Ovary (tissue), 9 donors: ENCODE measurements around the gene NUDT16L1. TPM values are rescaled to one million over a fixed set of nuclear protein-coding genes. Genes with fewer than 3 reads are reported as not detected.

ENCODE experiments used
- DNase-seq, 5 donors: peaks; one replicate each; pipeline ENCODE4 v3.0.0-alpha.2; 2019 to 2020
- H3K27ac ChIP-seq, 2 donors: fragments of 200-600 bp; one replicate each; pipeline versions ENCODE4 v1.5.1 to v1.8.0; 2019 to 2022
- H3K27me3 ChIP-seq: fragments of 200-600 bp; one replicate; pipeline ENCODE4 v1.8.0; 2022
- H3K36me3 ChIP-seq: fragments of 200-600 bp; sonication (generic); one replicate; pipeline ENCODE4 v1.5.1; 2019
- H3K4me1 ChIP-seq: one replicate; pipeline ENCODE4 v1.8.1; 2013; ENCODE audit warnings: mild to moderate bottlenecking, moderate library complexity; ENCODE audit not compliant: insufficient read depth
- H3K4me3 ChIP-seq: fragments of 200-600 bp; sonication (generic); one replicate; pipeline ENCODE4 v1.5.1; 2017
- H3K9me3 ChIP-seq, 2 donors: fragments of 200-600 bp in 1 of 2; sonication (generic) in 1 of 2; one replicate each; pipeline versions ENCODE4 v1.5.1 to v1.8.1; 2013 to 2019; ENCODE audit warnings: mild to moderate bottlenecking in 1 of 2, moderate library complexity in 1 of 2
- EP300 ChIP-seq: sonication (generic); formaldehyde crosslinking; IDR thresholded peaks from one replicate; pipeline ENCODE4 v1.6.1; 2017; ENCODE audit warnings: antibody characterized with exemption
- POLR2A ChIP-seq: fragments of 450-650 bp; IDR thresholded peaks from one replicate; pipeline ENCODE4 v1.6.1; 2017; ENCODE audit warnings: antibody characterized with exemption, mild to moderate bottlenecking, moderate library complexity
- WGBS, 3 donors: extraction: QIAGEN DNeasy Blood & Tissue Kit in 1 of 3; methylation state at CpG; one replicate each; pipeline versions ENCODE4 v1.1.5 to v1.1.7; 2013 to 2017; 5-methylcytosine and 5-hydroxymethylcytosine counted together
- intact Hi-C, 4 donors: fragments of 100-400 bp; cut with DNase I; formaldehyde crosslinking; loops; one replicate each; pipeline versions ENCODE4 v1.11.0 to v1.15.1; 2022 to 2023
- polyA plus RNA-seq, 2 donors: library from polyadenylated mRNA; stranded (reverse); fragments of 200-250 nt in 1 of 2; fragments of 350-450 nt in 1 of 2; fragmentation: Illumina TruSeq in 1 of 2; extraction: RNeasy Lipid Tissue Mini Kit (QIAGEN cat#74804) in 1 of 2; gene quantifications; one replicate each; pipeline ENCODE4 v1.2.3, GENCODE V29; 2013 to 2014
- total RNA-seq, 7 donors: library from RNA; depleted of rRNA in 2 of 7; stranded (reverse); fragments of >200 nt in 2 of 7; fragmentation: NEBNext Ultra II Directional in 3 of 7; extraction: Animal tissue kit (Norgen Biotek cat#: 25700) in 3 of 7; gene quantifications; one replicate each; pipeline versions ENCODE4 v1.1.0 to v1.2.4, GENCODE V29; 2016 to 2023
- TF ChIP-seq, protein P1 (sequence below), 3 donors: fragments of 450-650 bp in 2 of 3; fragments of 200-600 bp in 1 of 3; IDR thresholded peaks; one replicate each; pipeline versions ENCODE4 v1.5.1 to v1.8.0; 2016 to 2022; ENCODE audit warnings: antibody characterized with exemption in 3 of 3, mild to moderate bottlenecking in 1 of 3
- donor health status: DM: no; HTN: no; CAD: no; lungs with moderate emphysema.
- donor health status: DM: no; HTN: no; CAD: no.
- donor health status: Bipolar disorder and iron deficiency.
- donor health status: DM: yes; HTN: yes; CAD: no.
- donor health status: DM: no; HTN: no; CAD: no.
- donor health status: DM: yes; HTN: yes; CAD: no.

NUDT16L1 gene
- total and polyA plus RNA-seq, 9 donors = 8.1 to 33.6 (median 28.0) TPM

DNA sequence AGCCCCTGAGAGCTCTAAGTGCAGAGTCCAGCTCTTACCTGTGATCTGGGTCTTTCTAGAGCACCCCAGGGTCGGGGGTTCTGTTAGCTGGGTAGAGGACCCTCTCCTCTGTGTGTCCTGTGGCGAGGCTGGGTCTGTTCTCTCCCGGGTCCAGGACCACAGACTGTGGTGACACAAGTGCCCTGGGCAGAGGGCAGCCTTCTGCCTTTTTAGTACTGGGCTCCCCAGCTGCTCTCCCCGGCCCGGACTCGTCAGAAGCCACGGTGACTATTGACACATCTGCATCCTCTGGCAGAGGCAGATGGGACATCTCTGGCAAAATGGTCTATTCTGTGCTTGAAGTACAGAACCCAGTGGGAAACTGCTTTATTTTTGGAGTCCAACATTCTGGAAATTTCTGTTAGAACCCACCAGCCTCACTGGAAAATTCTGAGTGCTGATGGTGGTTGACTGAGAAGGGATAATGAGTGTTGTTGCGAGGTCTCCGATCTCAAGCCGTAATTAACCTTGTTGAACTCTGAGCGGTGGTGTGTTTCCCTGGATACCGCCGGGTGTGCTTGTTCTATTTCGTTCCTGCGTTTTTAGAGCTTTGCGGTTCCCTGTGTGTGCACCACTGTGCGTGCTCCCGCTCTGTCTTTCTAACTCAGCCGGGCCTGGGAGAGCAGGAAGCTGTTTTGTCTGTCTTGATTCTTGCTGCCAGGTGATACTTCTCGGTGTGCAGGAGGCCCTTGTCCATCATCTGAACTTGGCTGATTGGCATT is 26.0 kb upstream of the NUDT16L1 start:
- TF ChIP-seq, protein P1, sequence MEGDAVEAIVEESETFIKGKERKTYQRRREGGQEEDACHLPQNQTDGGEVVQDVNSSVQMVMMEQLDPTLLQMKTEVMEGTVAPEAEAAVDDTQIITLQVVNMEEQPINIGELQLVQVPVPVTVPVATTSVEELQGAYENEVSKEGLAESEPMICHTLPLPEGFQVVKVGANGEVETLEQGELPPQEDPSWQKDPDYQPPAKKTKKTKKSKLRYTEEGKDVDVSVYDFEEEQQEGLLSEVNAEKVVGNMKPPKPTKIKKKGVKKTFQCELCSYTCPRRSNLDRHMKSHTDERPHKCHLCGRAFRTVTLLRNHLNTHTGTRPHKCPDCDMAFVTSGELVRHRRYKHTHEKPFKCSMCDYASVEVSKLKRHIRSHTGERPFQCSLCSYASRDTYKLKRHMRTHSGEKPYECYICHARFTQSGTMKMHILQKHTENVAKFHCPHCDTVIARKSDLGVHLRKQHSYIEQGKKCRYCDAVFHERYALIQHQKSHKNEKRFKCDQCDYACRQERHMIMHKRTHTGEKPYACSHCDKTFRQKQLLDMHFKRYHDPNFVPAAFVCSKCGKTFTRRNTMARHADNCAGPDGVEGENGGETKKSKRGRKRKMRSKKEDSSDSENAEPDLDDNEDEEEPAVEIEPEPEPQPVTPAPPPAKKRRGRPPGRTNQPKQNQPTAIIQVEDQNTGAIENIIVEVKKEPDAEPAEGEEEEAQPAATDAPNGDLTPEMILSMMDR (IDR thresholded peaks at IDR 0.05) = no peak
- no peak for TF ChIP-seq POLR2A
- TF ChIP-seq EP300 = no peak
- no peak for DNase-seq
- no peaks in the 10 kb centered on the region for H3K9me3 ChIP-seq
- WGBS, 3 donors = 84 to 88% (median 86%) methylated on average over 20 of the region's 20 CpGs
- H3K36me3 ChIP-seq = no peaks in the 10 kb centered on the region
- no peaks in the 10 kb centered on the region for H3K27me3 ChIP-seq
- intact Hi-C loops = no loop called here
- H3K4me3 ChIP-seq = no peak overlapping the region
- no peak overlapping the region for H3K27ac ChIP-seq
- peaks cover 3% of the 10 kb centered on the region for H3K4me1 ChIP-seq

DNA sequence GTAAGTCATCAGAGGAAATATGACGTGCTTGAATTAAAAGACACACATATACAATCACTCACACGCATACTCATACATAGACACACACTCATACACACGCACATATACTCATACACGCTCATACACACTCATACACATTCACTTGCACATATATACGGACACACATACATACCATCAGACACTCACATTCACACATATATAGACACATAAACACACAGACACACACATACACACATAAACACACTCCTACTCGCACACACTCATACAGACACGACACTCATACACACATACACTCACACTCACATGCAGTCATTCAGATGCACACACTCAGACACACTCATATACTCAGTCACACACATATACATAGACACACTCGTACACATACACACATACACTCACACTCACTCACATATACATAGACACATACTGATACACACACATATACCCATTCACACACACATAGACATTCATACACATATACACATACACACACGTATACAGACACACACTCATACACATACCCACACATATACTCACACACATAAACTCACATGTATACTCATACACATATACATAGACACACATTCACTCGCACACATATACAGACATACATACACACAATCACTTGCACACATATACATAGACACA is 24.9 kb upstream of the NUDT16L1 start:
- H3K36me3 ChIP-seq = no peaks in the 10 kb centered on the region

DNA sequence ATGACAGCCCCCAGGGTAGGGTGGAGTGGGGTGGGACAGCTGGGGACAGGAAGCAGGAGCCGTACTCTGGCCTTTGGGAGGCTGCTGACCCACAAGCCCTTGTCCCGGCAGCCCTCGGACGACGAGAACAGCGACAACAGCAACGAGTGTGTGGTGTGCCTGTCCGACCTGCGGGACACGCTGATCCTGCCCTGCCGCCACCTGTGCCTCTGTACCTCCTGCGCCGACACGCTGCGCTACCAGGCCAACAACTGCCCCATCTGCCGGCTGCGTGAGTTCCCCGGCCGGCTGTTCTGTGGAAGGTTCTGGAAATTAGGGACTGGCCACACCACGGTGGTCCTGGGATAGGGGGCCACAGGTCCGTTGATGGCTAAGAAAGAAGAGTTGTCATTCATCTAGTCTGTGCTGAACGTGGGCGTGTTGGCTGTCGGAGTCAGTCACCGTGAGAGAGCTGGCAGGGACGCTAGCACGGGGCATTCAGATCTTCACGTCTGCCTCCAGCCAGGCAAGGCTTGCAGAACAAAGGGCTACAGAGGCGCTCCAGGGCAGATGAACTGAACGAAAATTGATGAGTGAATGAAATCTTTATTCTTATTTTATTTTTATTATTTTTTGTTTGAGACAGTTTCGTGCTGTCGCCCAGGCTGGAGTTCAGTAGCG is 19.8 kb upstream of the NUDT16L1 start:
- no peaks in the 10 kb centered on the region for H3K36me3 ChIP-seq
- H3K9me3 ChIP-seq = no peaks in the 10 kb centered on the region
- DNase-seq = peak in 1 of 5 donors; percentile 19
- no peak overlapping the region for H3K27ac ChIP-seq
- H3K4me3 ChIP-seq = no peak overlapping the region
- TF ChIP-seq POLR2A (no peak), EP300 (no peak)
- TF ChIP-seq, protein P1 (IDR thresholded peaks at IDR 0.05) = no peak
- no peaks in the 10 kb centered on the region for H3K27me3 ChIP-seq
- intact Hi-C loops = no loop called here
- WGBS, 3 donors = 90 to 93% (median 92%) methylated on average over 32 to 33 of the region's 33 CpGs
- peaks cover 2% of the 10 kb centered on the region for H3K4me1 ChIP-seq

More for the DNA sequence above, 24.9 kb upstream of the NUDT16L1 start:
- no peak overlapping the region for H3K4me3 ChIP-seq
- H3K4me1 ChIP-seq = peaks cover 3% of the 10 kb centered on the region
- TF ChIP-seq EP300 = no peak
- no peak for TF ChIP-seq POLR2A
- TF ChIP-seq, protein P1 (IDR thresholded peaks at IDR 0.05) = no peak
- no peak overlapping the region for H3K27ac ChIP-seq
- DNase-seq = no peak
- 91 to 93% (median 92%) methylated on average over 10 of the region's 10 CpGs for WGBS, 3 donors
- intact Hi-C loops = no loop called here
- H3K9me3 ChIP-seq = no peaks in the 10 kb centered on the region
- H3K27me3 ChIP-seq = no peaks in the 10 kb centered on the region

DNA sequence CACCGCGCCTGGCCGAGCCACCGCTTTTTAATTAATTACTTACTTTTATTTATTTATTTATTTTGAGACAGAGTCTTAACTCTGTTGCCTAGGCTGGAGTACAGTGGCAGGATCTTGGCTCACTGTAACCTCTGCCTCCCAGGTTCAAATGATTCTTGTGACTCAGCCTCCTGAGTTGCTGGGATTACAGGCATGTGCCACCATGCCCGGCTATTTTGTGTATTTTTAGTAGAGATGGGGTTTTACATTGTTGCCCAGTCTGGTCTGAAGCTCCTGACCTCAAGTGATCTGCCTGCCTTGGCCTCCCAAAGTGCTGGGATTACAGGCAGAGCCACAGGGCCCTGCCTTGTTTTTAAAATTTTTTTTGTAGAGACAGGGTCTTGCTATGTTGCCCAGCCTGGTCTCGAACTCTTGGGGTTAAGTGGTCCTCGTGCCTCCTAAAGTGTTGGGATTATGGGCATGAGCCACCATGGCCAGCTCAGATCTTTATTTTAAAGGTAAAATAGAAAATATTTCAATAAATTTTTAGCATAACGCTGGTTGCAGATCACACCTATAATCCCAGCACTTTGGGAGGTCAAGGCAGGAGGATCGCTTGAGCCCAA is 18.3 kb upstream of the NUDT16L1 start:
- DNase-seq = no peak
- TF ChIP-seq EP300 (no peak), POLR2A (no peak)
- TF ChIP-seq, protein P1 (IDR thresholded peaks at IDR 0.05) = no peak
- intact Hi-C loops = no loop called here
- no peak overlapping the region for H3K4me3 ChIP-seq
- no peak overlapping the region for H3K27ac ChIP-seq
- no peaks in the 10 kb centered on the region for H3K9me3 ChIP-seq
- H3K36me3 ChIP-seq = no peaks in the 10 kb centered on the region
- peaks cover 5% of the 10 kb centered on the region for H3K4me1 ChIP-seq
- WGBS, 3 donors = 95 to 97% (median 96%) methylated on average over 9 of the region's 9 CpGs
- H3K27me3 ChIP-seq = no peaks in the 10 kb centered on the region
